GM18951 (cell line): Measurements from ENCODE around the gene PTPN23.
A peak's percentile ranks its signal among the peaks of the same experiment; 100 is the strongest.
"Not testable (repeated sequence)": the region's sequence is repeated elsewhere in the genome, so short reads cannot be mapped to it uniquely, and the experiment has no call there.

Experiments used
- POLR2A ChIP-seq: IDR thresholded peaks from 4 replicates; pipeline ENCODE4 v1.6.1; 2011; ENCODE audit warnings: mild to moderate bottlenecking; ENCODE audit not compliant: insufficient read length, insufficient read depth; ENCODE audit errors: extremely low read depth
- in situ Hi-C: fragments of 300-500 bp; cut with MboI; formaldehyde crosslinking; loops from one replicate; pipeline ENCODE4 v1.12.0; 2022; ENCODE audit warnings: low sequenced_read_pairs, mixed read lengths, inconsistent platforms; ENCODE audit not compliant: unreplicated experiment

PTPN23 gene

DNA sequence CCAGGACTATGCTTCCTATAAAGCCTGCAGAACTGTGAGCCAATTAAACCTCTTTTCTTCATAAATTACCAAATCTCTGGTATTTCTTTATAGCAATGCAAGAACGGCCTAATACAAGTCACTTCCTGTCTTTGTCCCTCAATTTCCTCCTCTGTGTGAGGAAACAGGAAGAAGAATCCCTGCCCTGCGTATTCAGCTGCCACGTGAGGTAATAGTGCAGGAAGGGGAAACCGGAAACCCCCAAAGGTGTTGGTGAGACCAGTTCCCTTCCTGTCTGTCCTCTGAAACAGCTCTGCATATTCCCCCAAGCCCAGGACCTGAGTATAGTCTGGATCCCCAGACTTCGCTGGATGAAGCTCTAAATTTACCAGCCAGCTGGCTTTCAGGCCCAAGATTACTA lies 18.1 kb upstream of the PTPN23 start:
- no peak for TF ChIP-seq POLR2A
- in situ Hi-C loops: no loop called here

DNA sequence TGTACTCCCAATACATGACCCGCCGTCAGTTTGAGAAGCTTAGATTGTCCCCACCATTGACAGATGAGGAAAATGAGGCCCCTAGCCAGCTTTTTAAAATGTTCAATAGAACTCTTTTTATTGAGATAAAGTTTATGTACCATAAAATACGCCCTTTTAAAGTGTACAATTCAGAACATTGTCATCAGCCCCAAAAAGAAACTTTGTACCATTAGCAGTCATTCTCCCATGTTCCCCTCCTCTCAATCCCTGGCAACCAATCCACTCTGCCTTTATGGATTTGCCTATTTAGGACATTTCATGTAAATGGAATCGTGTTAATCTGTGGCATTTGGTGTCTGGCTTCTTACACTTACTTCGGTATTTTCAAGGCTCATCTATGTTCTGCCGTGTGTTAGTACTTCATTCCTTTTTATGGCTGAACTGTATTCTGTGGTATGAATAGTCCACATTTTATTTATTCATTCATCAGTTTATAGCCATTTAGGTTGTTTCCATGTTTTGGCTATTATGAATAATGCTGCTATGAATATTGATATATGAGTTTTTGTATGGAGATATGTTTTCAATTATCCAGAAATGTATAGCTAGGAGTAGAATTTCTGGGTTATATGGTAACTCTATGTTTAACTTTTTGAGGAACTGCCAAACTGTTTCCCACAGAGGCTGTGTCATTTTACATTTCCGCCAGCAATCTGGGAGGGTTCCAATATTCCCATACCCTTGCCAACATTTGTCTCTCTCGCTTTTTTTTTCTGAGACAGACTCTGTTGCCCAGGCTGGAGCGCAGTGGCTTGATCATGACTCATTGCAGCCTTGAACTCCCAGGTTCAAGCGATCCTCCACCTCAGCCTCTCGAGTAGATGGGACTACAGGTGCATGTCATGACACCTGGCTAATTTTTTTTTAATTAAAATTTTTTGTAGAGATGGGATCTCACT lies 15.3 kb upstream of the PTPN23 start:
- in situ Hi-C loops: no loop called here

DNA sequence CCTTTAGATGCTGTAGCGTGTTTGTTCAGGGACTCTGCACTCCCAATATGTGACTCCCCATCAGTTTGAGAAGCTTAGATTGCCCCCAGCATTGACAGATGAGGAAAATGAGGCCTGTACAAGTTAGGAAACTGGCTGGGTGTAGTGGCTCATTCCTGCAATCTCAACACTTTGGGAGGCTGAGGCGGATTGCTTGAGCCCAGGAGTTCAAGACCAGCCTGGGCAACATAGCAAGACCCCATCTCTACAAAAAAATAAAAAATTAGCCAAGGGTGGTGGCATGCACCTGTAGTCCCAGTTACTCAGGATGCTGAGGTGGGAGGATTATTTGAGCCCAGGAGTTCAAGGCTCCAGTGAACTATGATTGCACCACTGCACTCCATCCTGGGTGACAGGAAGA lies 14.0 kb upstream of the PTPN23 start:
- no peak for TF ChIP-seq POLR2A
- in situ Hi-C loops: no loop called here

More for the DNA sequence above, 15.3 kb upstream of the PTPN23 start:
- TF ChIP-seq POLR2A: no peak

DNA sequence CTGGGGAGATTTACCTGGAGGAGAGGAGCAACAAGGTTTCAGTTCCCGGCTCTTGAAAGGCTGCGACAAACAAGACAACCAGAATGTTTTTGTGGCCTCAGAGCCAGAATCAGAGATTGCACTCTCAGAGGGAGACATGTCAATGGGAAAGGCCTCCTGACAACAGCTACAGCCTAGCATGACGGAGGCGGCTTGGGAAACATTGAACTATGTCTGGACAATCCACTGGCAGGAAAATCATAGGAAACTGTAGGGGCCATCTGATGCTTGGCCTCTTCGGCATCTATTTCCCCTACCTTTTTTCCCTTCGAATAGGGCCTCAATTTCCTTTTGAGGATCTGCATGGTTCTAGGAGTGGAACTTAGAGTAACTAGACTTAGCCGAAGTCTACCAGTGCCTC lies 13.2 kb upstream of the PTPN23 start:
- no peak for TF ChIP-seq POLR2A
- in situ Hi-C loops: no loop called here

DNA sequence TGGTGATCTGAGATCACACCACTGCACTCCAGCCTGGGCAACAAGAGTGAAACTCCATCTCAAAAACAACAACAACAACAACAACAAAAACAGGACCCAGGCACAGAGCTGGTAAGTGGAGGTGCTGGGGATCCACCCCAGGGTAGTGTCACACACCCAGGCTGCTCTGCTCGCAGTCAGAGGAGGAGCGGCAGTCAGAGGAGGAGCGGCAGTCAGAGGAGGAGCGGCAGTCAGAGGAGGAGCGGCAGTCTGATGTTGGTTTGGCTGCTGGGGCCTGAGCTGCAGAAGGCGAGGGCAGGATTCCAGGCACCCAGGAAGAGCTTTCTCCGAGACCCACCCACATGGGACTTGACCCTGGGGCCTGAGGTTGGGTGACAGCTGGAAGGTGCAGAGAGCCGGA lies 10.8 kb upstream of the PTPN23 start:
- in situ Hi-C loops: not testable (repeated sequence)

DNA sequence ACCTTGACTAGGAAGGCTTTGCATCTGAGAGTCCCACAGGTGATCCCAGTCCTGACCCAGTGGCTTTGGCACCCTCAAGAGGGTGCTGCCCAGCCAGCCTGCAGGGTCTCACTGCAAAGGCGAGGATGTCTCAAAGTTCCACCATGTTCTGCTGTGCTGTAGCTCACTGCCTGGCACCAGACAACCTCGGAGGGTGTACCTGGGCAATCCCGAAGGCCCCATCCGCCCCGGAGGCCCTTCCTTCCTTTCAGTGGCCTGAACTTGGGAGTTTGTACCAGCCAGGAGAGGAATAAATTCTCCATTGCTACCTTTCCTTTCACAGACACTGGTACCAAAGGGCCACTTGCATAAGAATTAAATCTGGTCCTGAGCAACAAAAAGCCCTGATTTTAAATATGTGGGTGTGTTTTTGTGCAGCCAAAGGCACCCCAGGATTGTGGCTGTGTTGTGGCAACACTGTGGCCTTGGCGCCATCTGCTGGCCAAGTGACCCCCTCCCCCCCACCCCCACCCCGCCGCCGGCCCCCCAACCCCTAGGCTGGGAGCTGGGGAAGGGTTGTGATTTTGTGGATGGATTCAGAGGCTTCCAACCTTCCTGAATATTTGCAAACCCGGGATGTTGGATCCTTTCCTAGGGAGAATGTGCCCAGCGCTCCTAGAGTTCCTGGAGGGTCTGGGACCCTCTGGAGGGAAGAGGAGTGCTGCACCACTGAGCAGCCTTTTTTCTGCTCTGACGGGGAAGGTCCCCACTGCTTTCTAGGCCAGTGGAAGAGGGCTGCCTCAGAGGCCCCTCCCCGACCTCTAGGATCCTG lies 9.7 kb upstream of the PTPN23 start:
- in situ Hi-C loops: no loop called here
- no peak for TF ChIP-seq POLR2A

DNA sequence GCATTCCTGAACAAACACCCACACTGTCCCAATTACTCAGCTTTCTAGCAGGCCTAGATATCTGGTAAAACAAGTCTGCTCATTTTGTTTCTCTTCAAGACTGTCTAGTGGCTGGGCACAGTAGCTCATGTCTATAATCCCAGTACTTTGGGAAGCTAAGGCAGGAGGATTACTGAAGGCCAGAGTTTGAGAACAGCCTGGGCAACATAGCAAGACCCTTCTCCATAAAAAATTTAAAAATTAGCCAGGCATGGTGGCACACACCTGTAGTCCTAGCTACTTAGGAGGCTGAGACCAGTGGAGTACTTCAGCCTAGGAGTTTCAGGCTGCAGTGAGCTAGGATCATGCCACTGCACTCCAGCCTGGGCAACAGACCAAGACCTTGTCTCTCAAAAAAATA lies 6.2 kb upstream of the PTPN23 start:
- TF ChIP-seq POLR2A: no peak
- in situ Hi-C loops: no loop called here

DNA sequence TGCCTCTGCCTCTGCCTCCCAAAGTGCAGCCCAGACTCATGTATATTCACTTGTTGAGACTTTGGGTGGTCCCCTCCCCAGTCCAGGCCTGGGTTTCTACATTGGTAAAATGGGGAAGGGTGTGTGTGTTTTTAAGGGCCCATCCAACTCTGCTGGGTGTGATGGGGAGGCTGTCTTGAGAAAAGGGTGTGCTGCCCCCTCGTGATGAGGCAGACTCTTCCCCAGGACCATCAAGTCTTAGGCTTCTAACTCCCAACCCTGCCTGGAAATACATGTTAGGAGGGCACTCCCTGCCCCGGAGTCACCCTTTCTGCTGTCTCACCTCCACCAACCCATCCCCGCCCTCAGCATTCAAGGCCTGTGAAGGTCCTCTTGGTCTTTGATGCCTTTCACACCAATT lies 4.4 kb upstream of the PTPN23 start:
- in situ Hi-C loops: no loop called here
- peak; percentile 18 for TF ChIP-seq POLR2A

DNA sequence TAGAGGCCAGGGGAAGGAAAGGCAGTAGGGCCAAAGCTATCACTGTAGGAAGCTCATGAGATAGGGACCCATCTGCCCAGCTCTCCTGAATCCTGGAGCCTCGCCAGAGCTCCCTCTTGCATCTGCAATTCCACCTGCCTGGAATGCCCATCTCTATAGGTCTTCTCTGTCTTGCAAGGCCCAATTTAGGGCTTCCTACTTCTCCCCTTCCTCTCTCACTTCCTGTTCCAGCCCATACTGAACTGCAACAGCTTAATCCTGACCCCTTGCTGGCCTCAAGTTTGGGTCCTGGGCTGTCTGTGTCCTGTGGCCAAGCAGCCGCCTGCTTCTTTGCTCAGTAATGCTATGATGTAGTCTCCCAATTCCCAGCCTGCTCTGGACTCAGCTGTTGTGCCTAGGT lies 3.6 kb upstream of the PTPN23 start:
- TF ChIP-seq POLR2A: no peak
- in situ Hi-C loops: no loop called here

DNA sequence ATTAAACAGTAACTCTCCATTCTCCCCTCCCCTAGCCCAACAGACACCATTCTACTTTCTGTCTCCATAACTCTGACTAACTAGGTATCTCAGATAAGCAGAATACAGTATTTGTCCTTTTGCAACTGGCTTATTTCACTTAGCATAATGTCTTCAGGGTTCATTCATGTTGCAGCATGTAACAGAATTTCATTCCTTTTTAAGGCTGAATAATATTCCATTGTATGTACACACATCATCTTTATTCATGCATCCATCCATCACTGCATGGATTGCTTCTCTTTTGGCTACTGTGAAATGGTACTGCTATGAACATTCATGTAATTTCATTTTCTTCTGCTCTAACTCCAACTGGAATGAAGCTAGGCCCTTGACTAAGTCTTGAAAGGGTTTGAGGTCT lies 2.0 kb upstream of the PTPN23 start:
- in situ Hi-C loops: no loop called here
- no peak for TF ChIP-seq POLR2A

DNA sequence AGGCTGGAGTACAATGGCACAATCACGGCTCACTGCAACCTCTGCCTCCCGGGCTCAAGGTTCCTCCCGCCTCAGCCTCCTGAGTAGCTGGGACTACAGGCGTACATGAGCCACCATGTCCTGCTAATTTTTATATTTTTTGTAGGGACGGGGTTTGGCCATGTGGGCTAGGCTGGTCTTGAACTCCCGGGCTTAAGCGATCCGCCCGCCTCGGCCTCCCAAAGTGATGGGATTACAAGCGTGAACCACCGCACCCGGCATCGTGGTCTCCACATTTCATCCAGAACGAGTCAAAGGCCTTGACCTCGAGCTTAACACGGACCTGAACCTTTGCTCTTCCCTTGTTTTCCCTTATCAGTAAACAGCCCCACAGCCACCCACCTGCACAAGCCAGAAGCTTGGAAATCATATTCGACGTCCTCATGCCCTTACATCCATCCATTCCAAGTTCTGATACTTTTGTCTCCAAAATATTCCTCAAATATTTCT lies 1.4 kb upstream of the PTPN23 start:
- TF ChIP-seq POLR2A: no peak
- in situ Hi-C loops: no loop called here

DNA sequence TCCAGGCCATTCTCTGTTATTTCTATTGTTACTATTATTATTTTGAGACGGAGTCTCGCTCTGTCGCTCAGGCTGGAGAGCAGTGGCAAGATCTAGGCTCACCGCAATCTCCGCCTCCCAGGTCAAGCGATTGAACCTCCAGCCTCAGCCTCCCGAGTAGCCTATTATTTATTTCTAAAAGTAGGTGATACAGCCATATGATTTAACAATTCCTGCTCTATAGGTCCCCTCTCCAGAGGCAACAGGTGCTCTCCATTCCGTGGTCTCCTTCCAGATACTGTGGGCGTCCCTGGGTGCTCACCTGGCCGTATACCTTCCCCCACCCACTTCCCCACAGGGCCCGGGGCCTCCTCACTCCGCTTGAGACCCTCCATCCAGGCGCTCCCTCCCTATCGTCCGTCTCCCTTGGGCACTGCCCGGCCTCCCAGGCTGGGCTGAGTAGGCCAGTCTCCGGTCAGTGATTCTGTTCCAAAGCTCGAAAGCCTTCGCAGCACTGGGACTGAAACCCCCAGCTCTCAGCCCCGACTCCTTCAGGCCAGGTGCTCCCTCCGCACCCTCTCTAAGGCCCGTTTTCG lies 708 bp upstream of the PTPN23 start:
- no peak for TF ChIP-seq POLR2A
- in situ Hi-C loops: no loop called here

DNA sequence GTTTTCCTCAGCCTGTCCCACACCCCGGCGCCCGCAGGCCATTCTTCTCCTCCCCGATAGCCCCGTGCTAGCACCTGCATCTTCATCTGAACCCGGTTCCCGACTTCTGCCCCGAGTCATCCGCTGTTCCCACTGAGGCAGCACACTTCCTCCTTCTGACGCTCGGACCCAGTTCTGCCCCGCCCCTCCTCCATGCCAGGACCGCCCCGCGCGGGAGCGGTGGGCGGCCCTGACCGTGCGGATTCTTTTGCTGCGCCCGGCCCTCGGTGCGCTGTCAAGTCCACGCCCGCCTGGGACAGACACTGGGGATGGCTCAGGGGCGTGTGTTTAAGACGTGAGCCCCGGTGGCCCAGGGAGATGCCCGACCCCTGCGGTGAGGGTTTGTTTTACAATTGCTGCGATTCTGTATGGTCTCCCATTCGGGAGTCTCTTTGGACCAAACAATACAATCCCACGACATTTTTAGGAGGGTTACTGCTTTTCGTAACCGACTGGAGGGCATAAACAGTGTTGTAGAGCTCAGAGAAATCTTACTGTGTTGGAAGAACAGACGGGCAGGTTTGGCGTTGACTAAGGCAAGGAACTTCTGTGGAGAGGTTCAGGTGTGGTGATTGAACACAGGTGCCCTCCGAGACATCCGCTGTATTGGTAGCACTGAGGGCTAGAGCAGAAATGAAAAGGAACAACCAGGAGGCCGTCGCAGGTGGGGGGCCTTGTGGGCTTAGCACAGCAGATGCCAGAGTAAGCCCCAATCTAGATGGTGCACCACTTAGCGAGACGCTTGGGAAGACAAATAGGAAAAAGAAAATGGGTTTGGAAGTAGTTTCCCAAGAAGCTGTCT lies 716 bp downstream of the PTPN23 start:
- peak; percentile 72 for TF ChIP-seq POLR2A
- in situ Hi-C loops: no loop called here

DNA sequence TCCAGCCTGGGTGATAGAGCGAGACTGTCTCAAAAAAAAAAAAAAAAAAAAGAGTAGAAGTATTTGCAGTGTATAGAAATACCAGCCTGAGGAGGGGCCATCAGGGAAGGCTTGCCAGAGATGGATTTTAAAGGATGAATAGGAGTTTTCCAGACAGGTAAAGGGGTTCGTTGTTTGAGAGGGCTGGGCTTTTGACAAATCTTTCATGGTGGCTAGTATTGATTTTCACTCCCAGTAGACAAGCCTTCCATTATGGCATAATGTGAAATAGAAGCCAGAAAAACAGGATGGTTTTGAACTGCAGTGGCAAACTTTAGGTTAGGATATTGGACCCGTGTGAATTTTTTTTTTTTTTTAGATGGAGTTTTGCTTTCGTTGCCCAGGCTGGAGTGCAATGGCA lies 3.6 kb downstream of the PTPN23 start:
- in situ Hi-C loops: no loop called here
- TF ChIP-seq POLR2A: no peak
